ENCODE data around the gene HOXD9.

The HOXD9 gene

GRCh38 chr2:176172007-176172894 is 49.7 kb downstream of the HOXD9 start:
- no peak for DNase-seq

GRCh38 chr2:176172895-176173566 is 50.5 kb downstream of the HOXD9 start:
- no peak for DNase-seq

DNA sequence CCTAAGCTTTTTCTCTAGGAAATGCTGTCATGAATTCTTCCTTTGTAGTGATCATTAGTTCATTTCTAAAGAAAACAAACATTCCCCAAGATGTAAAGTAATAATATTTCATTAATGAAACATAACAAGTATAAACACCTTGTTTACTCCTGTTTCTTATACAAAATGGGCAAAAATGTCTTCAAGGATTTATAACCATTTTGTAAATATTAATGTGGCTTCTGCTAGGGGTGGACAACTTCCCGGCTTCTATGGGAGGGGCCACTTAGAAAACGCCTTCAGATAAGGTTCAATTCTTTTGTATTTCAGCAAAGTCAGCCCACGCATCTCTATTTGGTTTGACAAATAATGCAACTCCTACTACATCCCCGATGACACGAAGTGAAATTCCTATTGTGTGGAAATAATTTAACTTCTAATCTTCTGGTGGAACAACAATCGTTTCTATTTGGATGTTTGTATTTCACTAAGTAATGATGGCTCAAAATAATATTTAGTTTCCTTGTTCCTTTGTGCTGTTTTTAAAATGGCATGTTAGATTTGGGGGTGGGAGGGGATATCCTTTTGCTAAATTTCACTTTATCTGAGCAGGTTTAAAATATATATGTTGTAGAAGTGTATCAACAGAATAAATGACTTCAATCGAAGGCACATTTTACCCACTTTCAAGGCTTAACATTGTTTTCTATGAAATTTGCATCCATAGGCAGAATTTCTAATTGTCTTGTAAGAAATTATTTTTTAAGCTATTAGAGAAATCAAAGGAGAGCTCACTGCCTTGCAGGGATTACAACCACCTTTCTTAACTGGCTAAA is 51.3 kb downstream of the HOXD9 start:
- DNase-seq: no peak

DNA sequence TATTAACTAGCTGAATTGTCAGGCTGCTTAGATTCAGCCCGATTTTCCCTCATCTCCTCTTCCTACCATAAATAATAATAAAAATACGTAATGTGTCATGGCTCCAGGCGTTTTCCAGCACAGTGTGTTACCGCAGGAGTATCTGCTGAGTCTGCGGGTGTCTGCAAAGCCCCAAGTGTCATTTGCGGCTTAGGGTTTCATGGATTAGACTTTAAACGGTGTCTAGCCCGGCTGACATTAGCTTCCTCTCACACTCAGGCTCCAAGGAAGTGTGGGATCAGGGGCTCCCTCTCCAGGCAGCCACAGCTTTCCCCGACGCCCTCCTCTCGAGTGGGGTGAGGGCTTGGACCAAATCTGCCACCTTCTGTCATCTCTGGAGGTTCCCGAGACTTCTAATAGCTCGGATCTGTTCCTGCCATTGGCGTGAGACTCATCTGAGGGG is 51.9 kb downstream of the HOXD9 start:
- DNase-seq: peak; percentile 4
